ENCODE data around the gene CST9. TPM values are rescaled to one million over a fixed set of nuclear protein-coding genes. Genes with fewer than 3 reads are reported as not detected.

Gene CST9
- total and polyA plus RNA-seq, 9 donors = not detected

DNA sequence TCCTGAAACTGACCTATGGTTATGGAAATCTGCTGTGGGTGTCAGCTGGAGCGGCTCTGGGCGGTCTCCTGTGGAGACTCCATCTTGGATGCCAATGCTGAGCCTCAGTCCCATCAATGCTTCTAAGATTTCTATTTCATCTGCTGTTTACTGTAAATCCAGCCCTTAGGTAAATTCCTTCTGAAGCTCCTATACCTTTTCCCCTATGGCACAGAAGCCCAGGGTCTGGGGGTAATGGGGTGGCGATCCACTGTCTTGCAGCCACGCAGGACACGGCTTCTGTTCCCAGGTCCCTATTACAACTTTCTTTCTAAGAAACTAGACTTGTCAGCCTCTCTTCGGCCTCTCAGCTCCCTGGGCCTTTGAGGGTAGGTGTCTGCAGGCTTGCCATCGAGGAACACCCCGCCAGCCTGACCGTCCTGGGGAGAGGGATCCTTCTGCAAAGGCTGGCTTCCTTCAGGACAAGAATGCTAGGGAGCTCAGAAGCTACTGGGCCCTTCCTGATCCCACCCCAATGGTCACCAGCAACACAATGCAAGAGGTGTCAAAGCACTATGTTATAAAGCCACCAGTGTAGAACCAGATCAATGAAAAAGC lies 25.6 kb upstream of the CST9 start:
- TF ChIP-seq POLR2A (IDR thresholded peaks at IDR 0.05) (no peak), EP300 (IDR thresholded peaks at IDR 0.05) (no peak)
- TF ChIP-seq, protein P1, sequence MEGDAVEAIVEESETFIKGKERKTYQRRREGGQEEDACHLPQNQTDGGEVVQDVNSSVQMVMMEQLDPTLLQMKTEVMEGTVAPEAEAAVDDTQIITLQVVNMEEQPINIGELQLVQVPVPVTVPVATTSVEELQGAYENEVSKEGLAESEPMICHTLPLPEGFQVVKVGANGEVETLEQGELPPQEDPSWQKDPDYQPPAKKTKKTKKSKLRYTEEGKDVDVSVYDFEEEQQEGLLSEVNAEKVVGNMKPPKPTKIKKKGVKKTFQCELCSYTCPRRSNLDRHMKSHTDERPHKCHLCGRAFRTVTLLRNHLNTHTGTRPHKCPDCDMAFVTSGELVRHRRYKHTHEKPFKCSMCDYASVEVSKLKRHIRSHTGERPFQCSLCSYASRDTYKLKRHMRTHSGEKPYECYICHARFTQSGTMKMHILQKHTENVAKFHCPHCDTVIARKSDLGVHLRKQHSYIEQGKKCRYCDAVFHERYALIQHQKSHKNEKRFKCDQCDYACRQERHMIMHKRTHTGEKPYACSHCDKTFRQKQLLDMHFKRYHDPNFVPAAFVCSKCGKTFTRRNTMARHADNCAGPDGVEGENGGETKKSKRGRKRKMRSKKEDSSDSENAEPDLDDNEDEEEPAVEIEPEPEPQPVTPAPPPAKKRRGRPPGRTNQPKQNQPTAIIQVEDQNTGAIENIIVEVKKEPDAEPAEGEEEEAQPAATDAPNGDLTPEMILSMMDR (IDR thresholded peaks at IDR 0.05) = no peak
- H3K4me1 ChIP-seq (ENCODE audit: insufficient read depth) = peaks cover 17% of the 10 kb centered on the region
- H3K9me3 ChIP-seq = no peaks in the 10 kb centered on the region
- WGBS, 3 donors = 96 to 97% (median 96%) methylated on average over 9 of the region's 9 CpGs
- no peak overlapping the region for H3K4me3 ChIP-seq
- intact Hi-C loops (cut with DNase I) = loop anchor here in 2 of 4 donors (10.0 kb wide), 2 partner anchors 267 to 277 kb away; partner anchors contain the start of genes GZF1 (in 1 of the 2) and NXT1 (in 1 of the 2)
- no peak overlapping the region for H3K27ac ChIP-seq
- no peak for DNase-seq
- no peaks in the 10 kb centered on the region for H3K27me3 ChIP-seq
- H3K36me3 ChIP-seq = no peaks in the 10 kb centered on the region

- H3K36me3 ChIP-seq = no peaks in the 10 kb centered on the region
- no peak for DNase-seq
Observed at GRCh38 chr20:23630392-23630849, 24.7 kb upstream of the CST9 start.

GRCh38 chr20:23629542-23630391 lies 24.1 kb upstream of the CST9 start:
- no peak overlapping the region for H3K4me3 ChIP-seq
- H3K36me3 ChIP-seq = no peaks in the 10 kb centered on the region
- no peaks in the 10 kb centered on the region for H3K27me3 ChIP-seq
- no peaks in the 10 kb centered on the region for H3K9me3 ChIP-seq
- DNase-seq = no peak
- intact Hi-C loops (cut with DNase I) = loop anchor here in 2 of 4 donors (10.0 kb wide), 2 partner anchors 265 to 275 kb away; partner anchors contain the start of genes GZF1 (in 1 of the 2) and NXT1 (in 1 of the 2)
- no peak overlapping the region for H3K27ac ChIP-seq
- TF ChIP-seq POLR2A (IDR thresholded peaks at IDR 0.05) (no peak), EP300 (IDR thresholded peaks at IDR 0.05) (no peak)
- TF ChIP-seq, protein P1 (IDR thresholded peaks at IDR 0.05) = no peak
- peaks cover 7% of the 10 kb centered on the region for H3K4me1 ChIP-seq (ENCODE audit: insufficient read depth)
- 62 to 77% (median 74%) methylated on average over 12 of the region's 12 CpGs for WGBS, 3 donors

More at GRCh38 chr20:23630392-23630849, 24.7 kb upstream of the CST9 start:
- no peak overlapping the region for H3K4me3 ChIP-seq
- no peak overlapping the region for H3K27ac ChIP-seq
- WGBS, 3 donors = 29 to 43% (median 43%) methylated on average over 4 of the region's 4 CpGs
- peaks cover 11% of the 10 kb centered on the region for H3K4me1 ChIP-seq (ENCODE audit: insufficient read depth)
- intact Hi-C loops (cut with DNase I) = loop anchor here in 2 of 4 donors (10.0 kb wide), 2 partner anchors 266 to 276 kb away; partner anchors contain the start of genes GZF1 (in 1 of the 2) and NXT1 (in 1 of the 2)
- H3K9me3 ChIP-seq = no peaks in the 10 kb centered on the region
- TF ChIP-seq, protein P1 (IDR thresholded peaks at IDR 0.05) = no peak
- TF ChIP-seq POLR2A (IDR thresholded peaks at IDR 0.05) (no peak), EP300 (IDR thresholded peaks at IDR 0.05) (no peak)
- H3K27me3 ChIP-seq = no peaks in the 10 kb centered on the region

DNA sequence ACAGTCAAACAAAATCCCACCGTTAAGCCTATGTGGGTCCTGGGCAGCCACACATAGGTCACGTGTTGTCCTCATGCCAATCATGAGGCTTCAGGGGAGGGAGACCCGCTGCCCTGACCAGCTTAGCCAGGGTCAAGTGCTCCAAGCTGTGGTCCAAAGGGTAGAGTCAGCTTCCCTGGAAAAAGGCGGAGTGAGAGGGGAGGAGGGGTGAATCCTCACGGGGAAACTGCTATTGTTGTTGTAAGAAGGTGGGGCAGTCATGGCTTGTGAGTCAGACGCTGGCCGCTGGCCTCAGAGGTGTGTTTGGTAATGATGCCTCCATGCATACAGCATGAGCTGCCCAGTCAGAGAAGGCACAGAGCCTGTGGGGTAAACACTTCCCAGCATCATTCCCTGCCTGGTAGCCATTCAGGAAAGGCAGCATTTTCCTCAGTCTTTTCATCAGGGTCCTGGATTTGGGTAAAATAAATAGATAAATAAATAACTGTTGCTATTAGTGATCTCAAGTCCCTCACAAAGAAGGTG lies 23.4 kb upstream of the CST9 start:
- intact Hi-C loops (cut with DNase I) = no loop called here
- Histone ChIP-seq H3K4me1 (ENCODE audit: insufficient read depth) (peaks cover 7% of the 10 kb centered on the region), H3K36me3 (no peaks in the 10 kb centered on the region), H3K4me3 (no peak overlapping the region), H3K9me3 (no peaks in the 10 kb centered on the region), H3K27ac (no peak overlapping the region), H3K27me3 (no peaks in the 10 kb centered on the region)
- DNase-seq = peak in 1 of 5 donors; percentile 55
- WGBS, 3 donors = 65 to 70% (median 65%) methylated on average over 7 of the region's 7 CpGs
- TF ChIP-seq EP300 (IDR thresholded peaks at IDR 0.05) = no peak
- TF ChIP-seq POLR2A (IDR thresholded peaks at IDR 0.05) = no peak
- TF ChIP-seq, protein P1 (IDR thresholded peaks at IDR 0.05) = no peak

All from ovary (tissue), 9 donors.